LNCaP clone FGC (cell line): ENCODE data around the gene GPR161.
"Not testable (repeated sequence)": the region's sequence is repeated elsewhere in the genome, so short reads cannot be mapped to it uniquely, and the experiment has no call there.

Source experiments
- DNase-seq: peaks from one replicate; pipeline ENCODE4 v3.0.0-alpha.2; 2011; ENCODE audit warnings: low read depth
- H3K4me3 ChIP-seq: 2 replicates; pipeline ENCODE4 v1.5.1; 2011; ENCODE audit warnings: mild to moderate bottlenecking, low read depth, low read length, control low read depth
- TF ChIP-seq, protein P1 (sequence below): IDR thresholded peaks from 2 replicates; pipeline ENCODE4 v1.5.1; 2012; ENCODE audit warnings: mild to moderate bottlenecking; ENCODE audit not compliant: control insufficient read depth, insufficient read depth; ENCODE audit errors: extremely low read depth

GPR161 gene, protein sequence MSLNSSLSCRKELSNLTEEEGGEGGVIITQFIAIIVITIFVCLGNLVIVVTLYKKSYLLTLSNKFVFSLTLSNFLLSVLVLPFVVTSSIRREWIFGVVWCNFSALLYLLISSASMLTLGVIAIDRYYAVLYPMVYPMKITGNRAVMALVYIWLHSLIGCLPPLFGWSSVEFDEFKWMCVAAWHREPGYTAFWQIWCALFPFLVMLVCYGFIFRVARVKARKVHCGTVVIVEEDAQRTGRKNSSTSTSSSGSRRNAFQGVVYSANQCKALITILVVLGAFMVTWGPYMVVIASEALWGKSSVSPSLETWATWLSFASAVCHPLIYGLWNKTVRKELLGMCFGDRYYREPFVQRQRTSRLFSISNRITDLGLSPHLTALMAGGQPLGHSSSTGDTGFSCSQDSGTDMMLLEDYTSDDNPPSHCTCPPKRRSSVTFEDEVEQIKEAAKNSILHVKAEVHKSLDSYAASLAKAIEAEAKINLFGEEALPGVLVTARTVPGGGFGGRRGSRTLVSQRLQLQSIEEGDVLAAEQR

DNA sequence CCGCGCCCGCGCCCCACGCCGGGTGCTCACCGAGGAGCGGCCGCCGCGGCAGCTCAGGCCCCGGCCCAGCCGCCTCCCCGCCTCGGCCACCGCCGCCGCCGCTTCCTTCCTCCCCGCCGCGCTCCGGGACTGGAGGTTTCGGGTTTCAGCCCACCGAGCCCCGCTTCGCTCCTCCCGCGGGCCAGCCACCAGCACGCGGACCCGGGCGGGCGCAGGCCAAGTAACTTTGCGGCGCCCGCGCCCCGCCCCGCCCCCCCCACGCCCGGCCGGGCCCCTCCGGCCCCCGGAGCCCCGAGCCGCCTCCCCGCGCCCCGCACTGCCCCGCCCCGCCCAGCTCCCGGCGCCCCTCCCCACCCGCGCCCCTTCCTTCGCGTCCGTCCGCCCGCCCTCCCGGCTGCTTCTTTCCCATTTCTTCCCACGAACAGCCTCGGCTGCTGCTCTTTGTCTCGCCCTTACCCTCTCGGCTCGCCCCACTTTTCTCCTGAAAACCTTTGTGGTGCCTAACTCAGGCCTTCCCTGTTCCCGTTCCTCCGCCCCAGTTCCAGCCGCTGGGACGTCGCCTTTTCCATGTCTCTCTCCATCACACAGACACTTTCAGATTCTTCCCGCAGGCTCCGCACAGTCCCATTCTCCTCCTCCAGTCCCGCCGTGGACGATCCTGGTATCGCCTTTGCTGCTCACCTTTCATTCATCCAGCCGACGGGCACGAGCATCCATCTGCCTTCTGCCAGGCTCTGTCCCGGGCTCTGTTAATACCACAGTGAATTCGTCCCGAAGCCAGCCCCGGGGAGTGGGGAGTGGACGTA is at the start of gene GPR161:
Gene GPR161 (minus strand): TSS at position 222 of the 806 bp plus-strand sequence. CDS start 32,080 bp downstream, outside the sequence.
- no peak for DNase-seq
- TF ChIP-seq, protein P1, sequence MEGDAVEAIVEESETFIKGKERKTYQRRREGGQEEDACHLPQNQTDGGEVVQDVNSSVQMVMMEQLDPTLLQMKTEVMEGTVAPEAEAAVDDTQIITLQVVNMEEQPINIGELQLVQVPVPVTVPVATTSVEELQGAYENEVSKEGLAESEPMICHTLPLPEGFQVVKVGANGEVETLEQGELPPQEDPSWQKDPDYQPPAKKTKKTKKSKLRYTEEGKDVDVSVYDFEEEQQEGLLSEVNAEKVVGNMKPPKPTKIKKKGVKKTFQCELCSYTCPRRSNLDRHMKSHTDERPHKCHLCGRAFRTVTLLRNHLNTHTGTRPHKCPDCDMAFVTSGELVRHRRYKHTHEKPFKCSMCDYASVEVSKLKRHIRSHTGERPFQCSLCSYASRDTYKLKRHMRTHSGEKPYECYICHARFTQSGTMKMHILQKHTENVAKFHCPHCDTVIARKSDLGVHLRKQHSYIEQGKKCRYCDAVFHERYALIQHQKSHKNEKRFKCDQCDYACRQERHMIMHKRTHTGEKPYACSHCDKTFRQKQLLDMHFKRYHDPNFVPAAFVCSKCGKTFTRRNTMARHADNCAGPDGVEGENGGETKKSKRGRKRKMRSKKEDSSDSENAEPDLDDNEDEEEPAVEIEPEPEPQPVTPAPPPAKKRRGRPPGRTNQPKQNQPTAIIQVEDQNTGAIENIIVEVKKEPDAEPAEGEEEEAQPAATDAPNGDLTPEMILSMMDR, result no peak
- peak within 1 kb of the TSS; percentile 58 for H3K4me3 ChIP-seq

DNA sequence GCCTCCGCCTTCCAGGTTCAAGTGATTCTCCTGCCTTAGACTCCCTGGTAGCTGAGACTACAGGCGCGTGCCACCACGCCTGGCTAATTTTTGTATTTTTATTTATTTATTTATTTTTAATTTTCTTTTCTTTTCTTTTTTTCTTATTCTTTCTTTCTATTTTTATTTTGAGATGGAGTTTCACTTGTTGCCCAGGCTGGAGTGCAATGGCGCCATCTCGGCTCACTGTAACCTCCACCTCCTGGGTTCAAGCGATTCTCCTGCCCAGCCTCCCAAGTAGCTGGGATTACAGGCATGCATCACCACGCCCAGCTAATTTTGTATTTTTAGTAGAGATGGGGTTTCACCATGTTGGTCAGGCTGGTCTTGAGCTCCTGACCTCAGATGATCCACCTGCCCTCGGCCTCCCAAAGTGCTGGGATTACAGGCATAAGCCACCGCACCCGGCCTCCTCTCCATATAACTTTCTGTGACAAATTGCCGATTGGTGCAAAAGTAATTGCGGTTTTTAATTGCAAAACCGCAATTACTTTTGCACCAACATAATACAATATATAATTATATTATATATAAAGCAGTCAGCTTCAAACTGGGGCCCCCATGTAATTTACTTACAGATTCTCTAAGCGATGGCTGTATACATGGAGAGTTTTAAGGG is 44.5 kb upstream of the GPR161 start:
- not testable (repeated sequence) for DNase-seq, H3K4me3 ChIP-seq

DNA sequence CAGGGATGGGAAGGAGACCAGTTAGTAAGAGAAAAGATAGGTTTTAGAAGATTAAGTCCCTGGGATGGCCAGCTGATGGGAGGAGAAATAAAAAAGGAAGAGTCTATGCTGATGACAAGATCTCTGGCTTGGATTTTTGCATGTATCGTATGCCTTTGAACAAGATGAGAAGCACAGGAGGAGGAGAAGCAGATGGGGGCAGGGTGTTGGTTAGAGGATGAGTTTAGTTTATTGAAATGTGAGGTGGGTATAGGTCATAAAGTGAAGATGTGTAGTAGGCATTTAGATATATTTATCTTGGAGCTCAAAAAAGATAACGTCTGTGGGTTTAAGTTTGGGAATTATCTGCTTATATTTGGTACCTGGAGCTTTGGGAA is 43.4 kb upstream of the GPR161 start:
- DNase-seq, result no peak
- H3K4me3 ChIP-seq, result peak overlapping the region; percentile 83
- TF ChIP-seq, protein P1, result no peak

DNA sequence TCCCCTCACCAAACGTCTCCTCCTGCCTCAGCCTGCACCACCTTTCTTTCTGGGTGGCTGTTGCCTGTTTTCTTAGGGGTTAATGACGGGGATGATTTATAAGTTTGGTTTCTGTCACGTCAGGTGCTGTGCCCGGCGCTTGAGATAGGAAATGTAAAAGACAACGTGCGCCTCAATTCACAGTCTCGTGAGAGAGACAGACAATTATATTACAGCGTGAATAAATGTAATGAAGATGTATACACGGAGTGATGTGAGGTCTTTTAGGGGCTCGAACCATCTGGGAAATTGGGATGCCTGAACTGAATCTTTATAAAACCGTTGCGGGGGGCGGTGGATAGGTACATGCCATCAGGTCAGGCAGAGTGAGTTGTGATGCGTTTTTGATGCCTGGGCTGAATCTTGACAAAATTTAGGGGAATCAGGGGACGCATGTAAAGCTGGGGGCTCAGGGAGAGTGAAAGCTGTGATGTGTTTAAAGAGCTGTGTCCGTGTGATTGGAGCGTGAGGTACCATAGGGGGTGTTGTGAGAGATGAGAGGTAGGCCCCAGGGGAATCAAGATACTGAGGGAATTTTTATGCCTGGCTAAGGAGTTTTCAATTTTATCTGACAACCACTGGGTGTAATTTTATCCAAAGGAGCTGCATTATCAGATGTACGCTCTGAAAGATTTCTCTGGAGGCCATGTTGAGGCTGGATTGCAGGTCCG is 42.9 kb upstream of the GPR161 start:
- TF ChIP-seq, protein P1, result no peak
- DNase-seq, result no peak
- peak overlapping the region; percentile 83 for H3K4me3 ChIP-seq

DNA sequence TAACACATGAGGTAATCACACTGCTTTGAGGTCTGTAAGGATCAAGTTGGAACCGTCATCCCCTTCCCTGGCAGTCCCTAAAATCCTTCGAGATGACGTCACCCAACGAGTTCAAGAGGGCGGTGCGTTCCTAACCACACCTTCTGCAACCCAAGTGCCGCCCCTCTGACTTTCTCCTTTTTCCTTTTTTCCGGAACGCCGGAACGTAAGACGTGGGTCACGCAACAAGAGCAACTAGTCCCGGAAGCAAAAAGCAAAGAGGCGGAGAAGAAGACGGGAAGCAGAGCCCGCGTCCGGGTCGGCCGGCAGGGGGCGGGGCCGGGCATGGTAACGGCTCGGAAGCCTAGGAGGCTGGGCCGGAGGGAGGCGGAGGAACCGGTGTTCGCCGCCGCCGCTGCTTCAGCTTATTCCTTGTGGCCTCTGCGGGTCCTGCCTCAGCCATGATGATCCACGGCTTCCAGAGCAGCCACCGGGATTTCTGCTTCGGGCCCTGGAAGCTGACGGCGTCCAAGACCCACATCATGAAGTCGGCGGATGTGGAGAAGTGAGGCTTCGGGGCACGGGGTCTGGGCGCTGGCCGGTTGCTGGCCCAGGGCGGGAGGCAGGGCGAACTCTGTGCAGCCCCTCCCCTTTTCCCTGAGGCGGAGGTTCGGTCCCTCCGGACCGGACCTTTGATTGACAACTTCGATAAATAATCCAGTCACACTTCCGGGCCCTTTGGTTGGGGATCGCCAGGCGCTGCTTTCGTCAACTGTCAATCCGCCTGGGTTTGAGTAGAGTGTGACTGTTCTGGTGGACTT is 42.1 kb upstream of the GPR161 start, which contains the start of gene TIPRL:
Gene TIPRL (plus strand): TSS at position 325 of the 800 bp plus-strand sequence. CDS start 116 bp downstream, at position 441.
- peak; percentile 96 for DNase-seq
- peak within 1 kb of the TSS; percentile 83 for H3K4me3 ChIP-seq
- TF ChIP-seq, protein P1, result peak; percentile 48

DNA sequence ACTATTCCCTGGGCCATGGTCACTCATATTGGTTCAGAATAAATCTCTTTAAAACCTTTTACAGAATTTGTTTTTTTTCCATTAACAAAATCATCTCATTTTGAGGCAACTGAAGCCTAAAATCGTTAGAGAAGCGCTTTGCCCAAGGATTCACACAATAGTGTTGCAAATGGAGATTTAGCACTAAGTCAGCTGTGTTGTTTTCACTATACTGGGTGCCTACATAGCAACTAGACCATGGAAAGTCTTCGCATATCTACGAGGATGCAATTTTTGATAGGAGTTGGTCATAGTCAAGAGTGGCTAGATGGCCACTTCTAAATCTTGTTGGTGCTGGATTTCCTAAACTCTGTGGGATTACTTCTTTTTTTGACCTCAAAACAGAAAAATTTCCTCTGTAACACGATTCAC is 41.5 kb upstream of the GPR161 start:
- peak overlapping the region; percentile 83 for H3K4me3 ChIP-seq
- DNase-seq, result no peak
- TF ChIP-seq, protein P1, result no peak
